Mesothelial cell of epicardium (in vitro differentiated cells): ENCODE results near the gene CDKN1C. TPM values are rescaled to one million over a fixed set of nuclear protein-coding genes. Genes with fewer than 3 reads are reported as not detected.
A peak's percentile ranks its signal among the peaks of the same experiment; 100 is the strongest.

ENCODE experiments used
- DNase-seq, 2 experiments: peaks; one replicate each; pipeline ENCODE4 v3.0.0; 2021; ENCODE audit warnings: low spot score in 2 of 2; ENCODE audit not compliant: unreplicated experiment in 2 of 2
- H3K27ac Mint-ChIP-seq: 2 replicates; pipeline ENCODE4 v1.8.0; 2021; ENCODE audit warnings: mixed read lengths
- H3K27me3 Mint-ChIP-seq: 2 replicates; pipeline ENCODE4 v1.8.0; 2021; ENCODE audit warnings: low read depth, mixed read lengths
- H3K36me3 Mint-ChIP-seq: 2 replicates; pipeline ENCODE4 v1.8.0; 2021; ENCODE audit warnings: mixed read lengths
- H3K4me1 Mint-ChIP-seq: 2 replicates; pipeline ENCODE4 v1.8.0; 2021; ENCODE audit warnings: mixed read lengths
- H3K4me3 Mint-ChIP-seq: 2 replicates; pipeline ENCODE4 v1.8.0; 2021; ENCODE audit warnings: mild to moderate bottlenecking, moderate library complexity, mixed read lengths
- H3K9me3 Mint-ChIP-seq: 2 replicates; pipeline ENCODE4 v1.8.0; 2021; ENCODE audit warnings: mixed read lengths
- CTCF ChIP-seq: fragments of 200-600 bp; sonication (generic); IDR thresholded peaks from one replicate; pipeline ENCODE4 v1.5.0; 2021; ENCODE audit warnings: antibody characterized with exemption; ENCODE audit not compliant: unreplicated experiment
- total RNA-seq: library from RNA; stranded (reverse); gene quantifications from 3 replicates; pipeline ENCODE4 v1.2.1, GENCODE V29; 2021

Gene CDKN1C
- total RNA-seq, 1 donor from 2014 or later: 146 TPM

GRCh38 chr11:2846470-2846869 lies 39.1 kb downstream of the CDKN1C start:
- Mint-ChIP-seq H3K27ac (no peak overlapping the region), H3K4me1 (peaks cover 19% of the 10 kb centered on the region), H3K27me3 (no peaks in the 10 kb centered on the region), H3K4me3 (no peak overlapping the region), H3K9me3 (no peaks in the 10 kb centered on the region), H3K36me3 (no peaks in the 10 kb centered on the region)
- no peak for DNase-seq
- no peak for TF ChIP-seq CTCF

- no peak overlapping the region for H3K27ac Mint-ChIP-seq
- no peak for DNase-seq
Measured at GRCh38 chr11:2846056-2846455, 39.5 kb downstream of the CDKN1C start.

GRCh38 chr11:2844996-2845395 lies 40.6 kb downstream of the CDKN1C start:
- H3K36me3 Mint-ChIP-seq: no peaks in the 10 kb centered on the region
- H3K4me3 Mint-ChIP-seq: no peak overlapping the region
- peaks cover 27% of the 10 kb centered on the region for H3K4me1 Mint-ChIP-seq
- TF ChIP-seq CTCF: no peak
- H3K9me3 Mint-ChIP-seq: no peaks in the 10 kb centered on the region
- H3K27ac Mint-ChIP-seq: no peak overlapping the region
- no peak for DNase-seq
- no peaks in the 10 kb centered on the region for H3K27me3 Mint-ChIP-seq

More at GRCh38 chr11:2846056-2846455, 39.5 kb downstream of the CDKN1C start:
- no peaks in the 10 kb centered on the region for H3K36me3 Mint-ChIP-seq
- H3K4me3 Mint-ChIP-seq: no peak overlapping the region
- H3K27me3 Mint-ChIP-seq: no peaks in the 10 kb centered on the region
- no peaks in the 10 kb centered on the region for H3K9me3 Mint-ChIP-seq
- peaks cover 19% of the 10 kb centered on the region for H3K4me1 Mint-ChIP-seq
- no peak for TF ChIP-seq CTCF

- TF ChIP-seq CTCF: no peak
- DNase-seq: no peak
- H3K36me3 Mint-ChIP-seq: no peaks in the 10 kb centered on the region
- H3K27me3 Mint-ChIP-seq: no peaks in the 10 kb centered on the region
- peak overlapping the region; percentile 43 for H3K27ac Mint-ChIP-seq
- H3K4me1 Mint-ChIP-seq: peaks cover 34% of the 10 kb centered on the region
- no peaks in the 10 kb centered on the region for H3K9me3 Mint-ChIP-seq
- H3K4me3 Mint-ChIP-seq: no peak overlapping the region
Measured at GRCh38 chr11:2844116-2844842, 41.3 kb downstream of the CDKN1C start.

GRCh38 chr11:2843551-2843950 lies 42.0 kb downstream of the CDKN1C start:
- no peak for TF ChIP-seq CTCF
- Mint-ChIP-seq H3K36me3 (no peaks in the 10 kb centered on the region), H3K27ac (peak overlapping the region; percentile 43), H3K4me3 (no peak overlapping the region), H3K9me3 (no peaks in the 10 kb centered on the region), H3K4me1 (peaks cover 36% of the 10 kb centered on the region), H3K27me3 (no peaks in the 10 kb centered on the region)
- DNase-seq: no peak

GRCh38 chr11:2842876-2843275 lies 42.7 kb downstream of the CDKN1C start:
- H3K36me3 Mint-ChIP-seq: no peaks in the 10 kb centered on the region
- DNase-seq: no peak
- H3K4me1 Mint-ChIP-seq: peaks cover 42% of the 10 kb centered on the region
- no peaks in the 10 kb centered on the region for H3K9me3 Mint-ChIP-seq
- no peak overlapping the region for H3K27ac Mint-ChIP-seq
- no peak for TF ChIP-seq CTCF
- no peaks in the 10 kb centered on the region for H3K27me3 Mint-ChIP-seq
- H3K4me3 Mint-ChIP-seq: no peak overlapping the region
